BLaER1 treated with 17β-estradiol and CSF1 and Interleukin-3, amounts not matched to agents 10 nM and 100 nM (cell line): ENCODE measurements around the gene SLC25A45.
"Not testable (repeated sequence)": the region's sequence is repeated elsewhere in the genome, so short reads cannot be mapped to it uniquely, and the experiment has no call there.

ENCODE experiments used
- H3K27ac ChIP-seq, 11 experiments: shearing (Covaris generic); formaldehyde crosslinking; 2 replicates each; pipeline ENCODE4 v1.8.1; 2022
- H3K27me3 ChIP-seq, 11 experiments: shearing (Covaris generic); formaldehyde crosslinking; 2 replicates each; pipeline ENCODE4 v1.8.1; 2022
- H3K36me3 ChIP-seq, 11 experiments: shearing (Covaris generic); formaldehyde crosslinking; 2 replicates each; pipeline ENCODE4 v1.8.1; 2022
- H3K4me1 ChIP-seq, 10 experiments: shearing (Covaris generic); formaldehyde crosslinking; 2 replicates each; pipeline ENCODE4 v1.8.1; 2022
- H3K4me2 ChIP-seq, 11 experiments: shearing (Covaris generic); formaldehyde crosslinking; 2 replicates each; pipeline ENCODE4 v1.8.1; 2022
- H3K4me3 ChIP-seq, 10 experiments: shearing (Covaris generic); formaldehyde crosslinking; 2 replicates each; pipeline ENCODE4 v1.8.1; 2022
- H3K9ac ChIP-seq, 11 experiments: shearing (Covaris generic); formaldehyde crosslinking; 2 replicates each; pipeline ENCODE4 v1.8.1; 2022
- H3K9me3 ChIP-seq, 11 experiments: shearing (Covaris generic); formaldehyde crosslinking; replicated peaks in 1 of 11; 2 replicates each; pipeline ENCODE4 v1.8.1; 2022
- H4K20me1 ChIP-seq, 11 experiments: shearing (Covaris generic); formaldehyde crosslinking; 2 replicates each; pipeline ENCODE4 v1.8.1; 2022
- Cebpa-rat ChIP-seq, 11 experiments: shearing (Covaris generic); IDR thresholded peaks; 2 replicates each; pipeline ENCODE4 v1.8.1; 2022

SLC25A45 gene

DNA sequence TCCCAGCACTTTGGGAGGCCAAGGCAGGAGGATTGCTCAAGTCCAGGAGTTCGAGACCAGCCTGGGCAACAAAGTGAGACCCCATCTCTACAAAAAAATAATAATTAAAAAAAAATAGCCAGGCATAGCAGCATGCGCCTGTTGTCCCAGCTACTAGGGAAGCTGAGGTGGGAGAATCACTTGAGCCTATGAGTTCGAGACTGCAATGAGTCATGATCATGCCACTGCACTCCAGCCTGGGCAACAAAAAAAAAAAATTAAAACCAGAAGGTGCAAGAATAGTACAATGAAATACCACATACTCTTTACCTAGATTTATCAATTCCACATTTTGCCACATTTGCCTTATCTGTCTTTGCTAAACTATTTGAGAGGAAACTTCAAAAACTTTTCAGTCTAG is 40.6 kb downstream of the SLC25A45 start:
- Histone ChIP-seq H3K4me1 (peaks cover 34 to 47% (median 41%) of the 10 kb centered on the region in 10 experiments), H3K9me3 (no peaks in the 10 kb centered on the region), H3K27ac (no peak overlapping the region), H3K36me3 (peaks cover 79 to 92% (median 86%) of the 10 kb centered on the region in 11 experiments), H4K20me1 (peaks cover 35 to 86% (median 61%) of the 10 kb centered on the region in 11 experiments; a peak in 21 of 22 replicates), H3K4me2 (no peak overlapping the region), H3K27me3 (no peaks in the 10 kb centered on the region), H3K4me3 (no peak overlapping the region), H3K9ac (peak overlapping the region in 2 of 11 experiments; percentile 12 to 30; a peak in 3 of 22 replicates)
- no peak for TF ChIP-seq Cebpa-rat (IDR thresholded peaks at IDR 0.05)

DNA sequence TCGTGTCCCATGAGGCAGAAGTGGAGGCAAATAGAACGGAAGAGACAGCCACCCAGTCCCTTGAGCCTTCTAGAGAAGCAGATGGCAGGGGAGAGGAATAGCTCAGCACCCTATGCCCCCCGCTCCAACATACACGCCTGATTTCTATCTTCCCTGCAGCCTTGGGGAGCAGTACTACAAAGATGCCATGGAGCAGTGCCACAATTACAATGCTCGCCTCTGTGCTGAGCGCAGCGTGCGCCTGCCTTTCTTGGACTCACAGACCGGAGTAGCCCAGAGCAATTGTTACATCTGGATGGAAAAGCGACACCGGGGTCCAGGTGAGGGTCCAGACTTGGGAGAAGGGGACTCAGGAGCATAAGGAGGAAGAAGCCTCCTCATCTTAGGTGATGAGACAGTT is 42.2 kb downstream of the SLC25A45 start:
- peak overlapping the region in 8 of 11 experiments; percentile 53 to 86 (median 74); a peak in 17 of 22 replicates for H3K4me2 ChIP-seq
- peaks cover 47 to 62% (median 57%) of the 10 kb centered on the region in 10 experiments for H3K4me1 ChIP-seq
- no peaks in the 10 kb centered on the region for H3K9me3 ChIP-seq
- H3K9ac ChIP-seq = peak overlapping the region in 8 of 11 experiments; percentile 13 to 65 (median 50); a peak in 13 of 22 replicates
- no peak for TF ChIP-seq Cebpa-rat (IDR thresholded peaks at IDR 0.05)
- peak overlapping the region in 1 of 10 experiments; percentile 6; a peak in 1 of 20 replicates for H3K4me3 ChIP-seq
- H3K36me3 ChIP-seq = peaks cover 66 to 89% (median 80%) of the 10 kb centered on the region in 11 experiments
- peak overlapping the region in 7 of 11 experiments; percentile 6 to 73 (median 67); a peak in 8 of 22 replicates for H3K27ac ChIP-seq
- H3K27me3 ChIP-seq = no peaks in the 10 kb centered on the region
- peaks cover 44 to 93% (median 75%) of the 10 kb centered on the region in 11 experiments; a peak in 21 of 22 replicates for H4K20me1 ChIP-seq

DNA sequence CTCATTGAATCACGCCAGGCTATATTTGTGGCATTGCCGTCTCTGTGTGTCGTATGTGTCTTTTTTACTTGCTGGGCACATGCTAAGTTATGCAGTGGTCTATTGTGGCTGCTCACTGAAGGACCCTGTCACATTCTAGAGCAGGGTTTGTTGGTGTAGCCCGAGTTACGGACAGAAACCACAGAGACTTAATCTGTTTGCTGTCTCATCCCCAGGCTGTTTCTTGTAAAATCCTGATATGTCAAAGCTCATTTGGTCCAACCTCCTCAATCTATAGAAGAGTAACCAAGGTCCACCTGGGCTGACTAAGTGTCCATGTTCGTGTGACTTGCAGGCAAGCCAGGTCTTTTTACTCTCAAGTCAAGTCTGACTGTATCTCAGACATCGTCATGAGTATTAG is 43.8 kb downstream of the SLC25A45 start:
- peaks cover 46 to 87% (median 72%) of the 10 kb centered on the region in 11 experiments; a peak in 21 of 22 replicates for H4K20me1 ChIP-seq
- H3K9me3 ChIP-seq = no peaks in the 10 kb centered on the region
- peak overlapping the region in 7 of 11 experiments; percentile 0 to 65 (median 27); a peak in 8 of 22 replicates for H3K9ac ChIP-seq
- peak overlapping the region in 5 of 11 experiments; percentile 3 to 73 (median 67); a peak in 7 of 22 replicates for H3K27ac ChIP-seq
- peak overlapping the region; percentile 42 to 86 (median 71) for H3K4me2 ChIP-seq
- H3K4me1 ChIP-seq = peaks cover 55 to 66% (median 63%) of the 10 kb centered on the region in 10 experiments
- no peak for TF ChIP-seq Cebpa-rat (IDR thresholded peaks at IDR 0.05)
- no peak overlapping the region for H3K4me3 ChIP-seq
- H3K36me3 ChIP-seq = peaks cover 50 to 73% (median 64%) of the 10 kb centered on the region in 11 experiments
- H3K27me3 ChIP-seq = no peaks in the 10 kb centered on the region

DNA sequence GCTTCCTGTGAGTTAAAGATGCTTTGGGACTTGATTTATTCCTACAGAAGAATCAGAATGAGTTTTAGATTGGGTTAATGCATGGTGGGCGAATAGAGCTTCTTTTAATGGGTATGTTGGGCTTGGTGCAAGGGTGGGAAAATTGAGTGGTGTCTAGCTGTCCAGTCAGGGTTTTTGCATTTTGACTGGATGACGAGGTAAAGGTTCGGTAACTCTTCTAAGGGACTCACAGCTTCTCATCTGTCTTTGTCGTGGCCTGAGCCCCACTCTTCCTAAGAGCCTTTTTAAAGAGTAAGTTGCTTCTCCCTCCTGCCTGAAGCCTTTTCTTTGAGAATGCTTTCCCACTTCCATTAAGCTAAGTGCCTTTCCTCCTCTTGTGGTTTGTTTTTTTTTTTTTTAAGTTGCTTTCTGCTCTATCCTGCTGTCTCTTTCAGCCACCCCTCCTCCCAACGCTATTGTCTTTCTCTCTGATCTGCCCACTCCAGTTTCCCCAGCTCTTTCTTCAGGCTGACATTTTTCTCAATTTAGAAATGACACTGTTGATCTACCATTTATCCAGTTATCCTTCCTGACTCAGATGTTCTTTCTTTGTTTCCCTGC is 47.6 kb downstream of the SLC25A45 start:
- no peaks in the 10 kb centered on the region for H3K9me3 ChIP-seq
- peak overlapping the region; percentile 84 to 95 (median 89); a peak in 21 of 22 replicates for H3K27ac ChIP-seq
- H3K4me3 ChIP-seq = peak overlapping the region; percentile 79 to 97 (median 90)
- H3K9ac ChIP-seq = peak overlapping the region; percentile 90 to 97 (median 93)
- H3K27me3 ChIP-seq = no peaks in the 10 kb centered on the region
- H3K4me1 ChIP-seq = peaks cover 45 to 58% (median 52%) of the 10 kb centered on the region in 10 experiments
- H4K20me1 ChIP-seq = peaks cover 31 to 54% (median 52%) of the 10 kb centered on the region in 11 experiments; a peak in 21 of 22 replicates
- no peak for TF ChIP-seq Cebpa-rat (IDR thresholded peaks at IDR 0.05)
- peaks cover 13 to 35% (median 26%) of the 10 kb centered on the region in 11 experiments; a peak in 18 of 22 replicates for H3K36me3 ChIP-seq
- peak overlapping the region; percentile 74 to 99 (median 92) for H3K4me2 ChIP-seq

DNA sequence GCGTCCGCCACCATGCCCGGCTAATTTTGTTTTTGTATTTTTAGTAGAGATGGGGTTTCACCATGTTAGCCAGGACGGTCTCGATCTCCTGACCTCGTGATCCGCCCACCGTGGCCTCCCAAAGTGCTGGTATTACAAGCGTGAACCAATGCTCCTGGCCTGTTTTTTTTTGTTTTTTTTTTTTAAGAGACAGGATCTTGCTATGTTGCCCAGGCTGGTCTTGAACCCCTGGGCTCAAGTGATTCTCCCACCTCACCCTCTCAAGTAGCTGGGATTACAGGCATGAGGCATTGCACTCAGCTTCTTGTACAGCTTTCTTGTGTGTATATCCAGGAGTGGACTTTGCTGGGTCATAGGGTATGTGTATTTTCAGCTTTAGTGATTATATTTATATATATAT is 49.9 kb downstream of the SLC25A45 start:
- H3K27ac ChIP-seq, H3K9me3 ChIP-seq, H3K4me3 ChIP-seq, H3K9ac ChIP-seq, H3K4me2 ChIP-seq, H3K27me3 ChIP-seq: not testable (repeated sequence)
- Histone ChIP-seq H3K4me1 (peaks cover 35 to 53% (median 41%) of the 10 kb centered on the region in 10 experiments), H4K20me1 (peaks cover 9 to 32% (median 30%) of the 10 kb centered on the region in 11 experiments; a peak in 15 of 22 replicates), H3K36me3 (peaks cover 0 to 19% (median 10%) of the 10 kb centered on the region in 11 experiments; a peak in 11 of 22 replicates)

DNA sequence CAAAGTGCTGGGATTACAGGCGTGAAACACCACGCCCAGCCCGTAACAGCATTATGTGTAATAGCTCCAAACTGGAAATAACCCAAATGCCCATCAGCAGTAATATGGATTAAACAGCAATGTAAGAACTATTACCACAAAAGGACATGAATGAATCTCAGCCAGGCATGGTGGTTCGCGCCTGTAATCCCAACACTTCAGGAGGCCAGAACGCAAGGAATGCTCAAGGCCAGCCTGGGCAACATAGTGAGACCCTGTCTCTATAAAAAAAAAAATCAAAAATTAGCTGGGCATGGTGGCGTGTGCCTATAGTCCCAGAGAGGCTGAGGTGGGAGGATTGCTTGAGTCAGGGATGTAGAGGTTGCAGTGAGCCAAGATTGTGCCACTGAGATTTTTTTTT is 51.9 kb downstream of the SLC25A45 start:
- Histone ChIP-seq H3K36me3 (peaks cover 0 to 2% (median 0%) of the 10 kb centered on the region in 11 experiments; a peak in 2 of 22 replicates), H4K20me1 (peaks cover 0 to 14% (median 12%) of the 10 kb centered on the region in 11 experiments; a peak in 11 of 22 replicates), H3K27me3 (no peaks in the 10 kb centered on the region), H3K27ac (no peak overlapping the region), H3K4me2 (peak overlapping the region in 1 of 11 experiments; percentile 73; a peak in 1 of 22 replicates), H3K9ac (no peak overlapping the region), H3K9me3 (no peaks in the 10 kb centered on the region), H3K4me3 (no peak overlapping the region), H3K4me1 (peaks cover 16 to 34% (median 25%) of the 10 kb centered on the region in 10 experiments)
- TF ChIP-seq Cebpa-rat (IDR thresholded peaks at IDR 0.05) = no peak

DNA sequence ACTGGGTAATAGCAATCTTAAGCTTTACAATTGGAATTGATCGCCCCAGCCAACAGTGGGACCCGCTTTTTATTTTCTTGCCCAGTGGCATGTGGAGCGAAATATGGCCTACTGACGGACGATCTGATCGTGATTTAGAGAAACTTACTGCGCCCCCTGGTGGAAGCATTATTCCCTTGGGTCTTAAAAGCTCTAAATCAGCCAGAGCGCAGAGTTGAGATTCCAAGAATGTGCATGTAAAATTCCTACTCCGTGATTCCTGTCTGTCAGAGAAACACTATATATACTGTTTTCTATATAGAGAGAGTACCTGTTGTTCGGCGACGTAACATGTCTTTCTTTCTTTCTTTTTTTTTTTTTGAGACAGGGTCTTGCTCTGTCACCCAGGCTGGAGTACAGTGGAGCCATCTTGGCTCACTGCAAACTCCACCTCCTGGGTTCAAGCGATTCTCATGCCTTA is 52.5 kb downstream of the SLC25A45 start:
- TF ChIP-seq Cebpa-rat (IDR thresholded peaks at IDR 0.05) = no peak
- Histone ChIP-seq H4K20me1 (peaks cover 0 to 11% (median 7%) of the 10 kb centered on the region in 11 experiments; a peak in 10 of 22 replicates), H3K27me3 (no peaks in the 10 kb centered on the region), H3K9me3 (no peaks in the 10 kb centered on the region), H3K27ac (peak overlapping the region in 10 of 11 experiments; percentile 5 to 73 (median 60); a peak in 18 of 22 replicates), H3K9ac (peak overlapping the region; percentile 21 to 70 (median 59); a peak in 19 of 22 replicates), H3K4me1 (peaks cover 10 to 28% (median 19%) of the 10 kb centered on the region in 10 experiments), H3K4me3 (peak overlapping the region in 4 of 10 experiments; percentile 4 to 36 (median 32); a peak in 6 of 20 replicates), H3K4me2 (peak overlapping the region; percentile 38 to 81 (median 59)), H3K36me3 (peaks cover 0 to 2% (median 0%) of the 10 kb centered on the region in 11 experiments; a peak in 1 of 22 replicates)

DNA sequence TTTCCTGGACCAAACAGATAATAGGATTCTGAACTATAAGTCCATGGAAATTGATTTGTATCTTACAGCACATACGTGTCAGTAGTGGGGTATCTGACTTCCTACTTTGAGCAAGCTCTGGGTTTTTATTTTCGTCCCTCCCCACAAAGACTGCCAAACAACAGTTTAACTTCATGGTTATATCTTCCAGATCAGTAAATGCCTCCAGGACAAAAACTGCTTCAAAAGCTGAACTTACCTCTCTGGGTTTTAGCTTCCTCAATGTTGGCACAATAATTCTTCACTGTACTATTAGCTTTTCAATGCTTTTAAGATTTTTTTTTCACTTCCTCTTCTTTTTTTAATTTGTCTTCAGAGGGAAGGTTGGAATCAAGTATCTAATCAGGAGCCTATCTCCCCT is 53.0 kb downstream of the SLC25A45 start:
- Histone ChIP-seq H3K27ac (peak overlapping the region in 10 of 11 experiments; percentile 5 to 73 (median 60); a peak in 18 of 22 replicates), H3K9me3 (no peaks in the 10 kb centered on the region), H3K4me2 (peak overlapping the region; percentile 38 to 81 (median 59)), H3K36me3 (peaks cover 0 to 7% (median 0%) of the 10 kb centered on the region in 11 experiments; a peak in 2 of 22 replicates), H3K4me3 (peak overlapping the region in 4 of 10 experiments; percentile 4 to 36 (median 32); a peak in 6 of 20 replicates), H4K20me1 (peaks cover 0 to 11% (median 3%) of the 10 kb centered on the region in 11 experiments; a peak in 10 of 22 replicates), H3K27me3 (no peaks in the 10 kb centered on the region), H3K4me1 (peaks cover 7 to 23% (median 15%) of the 10 kb centered on the region in 10 experiments; a peak in 19 of 20 replicates), H3K9ac (peak overlapping the region; percentile 21 to 70 (median 59); a peak in 19 of 22 replicates)
- TF ChIP-seq Cebpa-rat (IDR thresholded peaks at IDR 0.05) = no peak
